Stimulated activated CD8-positive, alpha-beta memory T cell treated with anti-CD3 and anti-CD28 coated beads, Interleukin-12 subunit alpha, Interleukin-12 subunit beta, amount 100 ng/mL, for 4 hours (primary cell): ENCODE measurements around the gene SETD7.
A peak's percentile ranks its signal among the peaks of the same experiment; 100 is the strongest.

Experiments
- DNase-seq: peaks from one replicate; pipeline ENCODE4 v3.0.0-alpha.2; 2020; ENCODE audit warnings: low read depth

SETD7 gene

DNA sequence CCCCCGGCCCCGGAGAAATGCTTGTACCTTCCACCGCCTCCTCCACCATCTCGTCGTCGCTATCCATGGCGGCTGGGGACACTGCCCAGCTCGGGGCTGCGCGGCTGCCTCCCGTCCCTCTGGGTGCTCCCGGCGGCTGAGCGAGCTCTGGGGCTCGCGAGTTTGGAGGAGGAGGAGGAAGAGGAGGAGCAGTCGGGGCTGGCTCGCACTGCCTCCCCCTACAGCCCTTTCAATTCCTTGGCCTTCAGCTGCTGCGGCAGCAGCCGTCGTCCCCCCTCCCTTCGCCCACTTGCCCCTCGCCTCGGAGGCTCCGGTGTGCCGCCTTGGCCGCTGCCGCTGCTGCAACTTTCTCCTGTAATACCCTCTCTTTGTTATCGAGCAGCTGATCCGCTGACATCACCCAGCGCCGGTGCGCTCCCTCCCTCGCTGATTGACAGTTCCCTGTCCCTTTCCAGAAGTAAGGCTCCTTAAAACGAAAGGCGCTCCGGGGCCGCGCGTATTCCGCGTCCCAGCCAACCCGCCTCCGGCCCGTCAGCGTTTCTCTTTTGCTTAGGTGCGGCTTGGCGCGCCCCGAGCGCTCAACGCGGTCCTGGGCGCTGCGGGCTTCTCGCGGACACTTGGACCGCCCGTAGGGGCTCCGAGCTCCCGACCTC is at the start of gene SETD7:
TSS of gene SETD7 (minus strand) at position 149 of the 653 bp plus-strand sequence. CDS start at position 67, 82 bp downstream.
- DNase-seq: peak; percentile 32

GRCh38 chr4:139605516-139605915 is 49.5 kb upstream of the SETD7 start:
- DNase-seq: no peak

GRCh38 chr4:139603576-139604410 is 47.8 kb upstream of the SETD7 start:
- no peak for DNase-seq

GRCh38 chr4:139602776-139603360 is 46.8 kb upstream of the SETD7 start:
- DNase-seq: no peak

DNA sequence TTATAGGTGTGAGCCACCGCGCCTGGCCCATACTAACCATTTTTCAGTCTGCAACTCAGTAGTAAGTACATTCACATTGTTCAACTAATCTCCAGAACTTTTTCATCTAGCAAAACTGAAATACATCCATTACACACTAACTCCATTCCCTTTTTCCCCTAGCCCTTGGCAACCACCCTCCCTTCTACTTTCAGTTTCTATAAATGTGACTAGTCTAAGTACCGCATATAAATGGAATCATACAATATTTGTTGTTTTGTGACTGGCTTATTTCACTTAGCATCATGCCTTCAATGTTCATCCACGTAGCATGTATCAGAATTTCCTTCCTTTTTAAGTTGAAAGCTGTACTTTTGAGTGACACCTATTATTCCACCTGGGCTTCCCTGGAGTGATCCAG is 44.6 kb upstream of the SETD7 start:
- no peak for DNase-seq

- no peak for DNase-seq
Measured at GRCh38 chr4:139599594-139600374, 43.8 kb upstream of the SETD7 start.

DNA sequence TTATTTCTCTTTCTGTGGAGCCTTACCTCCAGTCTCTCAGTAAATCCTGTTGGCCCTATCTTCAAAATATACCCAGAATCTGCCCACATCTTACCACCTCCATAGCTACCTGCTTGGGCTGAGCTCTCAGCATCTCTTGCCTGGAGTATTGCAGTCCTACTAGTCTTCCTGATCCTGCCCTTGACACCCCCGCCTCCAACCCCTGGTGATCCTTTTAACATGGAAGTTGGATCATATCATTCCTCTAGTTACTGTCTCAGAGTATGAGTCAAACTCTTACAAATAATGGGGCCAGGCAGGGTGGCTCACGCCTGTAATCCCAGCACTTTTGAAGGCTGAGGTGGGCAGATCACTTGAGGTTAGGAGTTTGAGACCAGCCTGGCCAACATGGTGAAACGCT is 43.1 kb upstream of the SETD7 start:
- DNase-seq: no peak

- no peak for DNase-seq
Measured at GRCh38 chr4:139596684-139597279, 40.8 kb upstream of the SETD7 start.

GRCh38 chr4:139596034-139596683 is 40.1 kb upstream of the SETD7 start:
- DNase-seq: no peak

DNA sequence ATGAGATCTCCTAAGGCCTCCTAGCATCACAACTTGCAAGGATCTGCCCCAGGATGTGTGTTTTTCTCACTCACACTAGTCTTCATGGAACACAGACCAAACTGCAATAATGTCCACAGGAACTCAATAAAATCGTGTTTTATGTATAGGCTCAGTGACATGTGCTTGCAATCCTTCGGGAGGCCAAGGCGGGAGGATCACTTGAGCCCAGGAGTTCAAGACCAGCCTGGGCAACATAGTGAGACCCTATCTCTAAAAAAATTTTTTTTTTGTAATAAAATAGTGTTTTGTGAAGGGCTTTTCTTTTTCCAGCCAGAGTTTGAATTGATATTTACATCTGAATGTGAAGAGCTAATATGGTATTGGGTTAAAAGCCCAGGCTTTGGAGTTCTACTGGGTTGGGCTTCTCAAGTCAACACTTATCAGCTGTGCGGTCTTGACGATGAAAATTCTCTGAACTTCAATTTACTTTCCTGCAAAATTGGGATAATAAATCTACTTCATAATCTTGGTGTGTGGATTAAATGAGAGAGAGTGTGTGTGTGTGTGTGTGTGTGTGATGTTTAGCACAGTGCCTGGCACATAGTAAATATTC is 38.7 kb upstream of the SETD7 start:
- DNase-seq: no peak

DNA sequence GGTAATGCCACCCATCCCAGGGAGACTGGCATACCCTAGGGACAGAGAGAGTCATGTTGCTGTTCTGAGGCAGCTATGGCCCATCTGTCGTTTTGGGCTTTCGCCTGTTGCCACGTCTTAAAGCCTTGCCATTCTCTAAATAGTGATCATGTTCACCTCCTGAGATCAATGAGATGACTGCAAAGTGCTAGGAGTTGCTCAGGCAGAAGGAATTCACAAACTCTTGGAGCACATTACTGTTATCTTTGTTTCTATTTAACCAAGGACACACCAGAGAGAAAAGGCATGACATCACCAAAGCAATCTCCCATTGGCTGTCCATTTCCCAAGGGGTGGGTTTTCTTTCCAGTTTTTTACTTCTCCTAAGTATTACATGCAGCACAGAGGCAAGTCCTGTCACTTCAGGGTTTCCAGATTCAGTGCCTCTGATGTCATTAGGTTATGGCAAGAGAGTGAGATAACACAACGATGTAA is 37.1 kb upstream of the SETD7 start:
- no peak for DNase-seq

DNA sequence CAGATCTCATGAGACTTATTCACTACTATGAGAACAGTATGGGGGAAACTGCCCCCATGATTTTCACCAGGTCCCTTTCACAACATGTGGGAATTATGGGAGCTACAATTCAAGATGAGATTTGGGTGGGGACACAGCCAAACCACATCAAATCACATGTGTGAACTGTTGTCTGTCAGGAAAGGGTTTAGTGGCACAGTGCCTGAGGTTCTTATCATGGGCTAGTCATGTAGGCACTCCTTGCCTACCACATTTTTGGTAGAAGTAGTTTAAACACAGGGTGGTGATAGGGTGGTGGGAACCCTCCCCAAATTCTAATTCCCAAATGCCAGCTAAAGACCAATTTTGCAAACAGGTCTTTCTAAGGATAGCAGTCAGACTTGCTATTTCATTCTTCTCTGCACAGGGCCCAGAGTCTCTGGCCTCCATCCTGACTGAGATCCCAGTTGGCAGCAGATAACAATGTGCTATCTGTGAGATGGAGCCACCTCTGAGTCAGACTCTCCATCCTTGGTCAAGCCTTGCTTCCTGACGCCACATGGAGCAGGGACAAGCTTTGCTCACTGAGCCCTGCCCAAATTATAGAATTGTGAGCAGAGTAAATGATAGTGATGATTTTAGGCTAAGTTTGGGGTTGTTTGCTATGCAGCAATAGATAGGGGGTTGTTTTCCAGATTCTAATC is 33.5 kb upstream of the SETD7 start:
- DNase-seq: no peak

DNA sequence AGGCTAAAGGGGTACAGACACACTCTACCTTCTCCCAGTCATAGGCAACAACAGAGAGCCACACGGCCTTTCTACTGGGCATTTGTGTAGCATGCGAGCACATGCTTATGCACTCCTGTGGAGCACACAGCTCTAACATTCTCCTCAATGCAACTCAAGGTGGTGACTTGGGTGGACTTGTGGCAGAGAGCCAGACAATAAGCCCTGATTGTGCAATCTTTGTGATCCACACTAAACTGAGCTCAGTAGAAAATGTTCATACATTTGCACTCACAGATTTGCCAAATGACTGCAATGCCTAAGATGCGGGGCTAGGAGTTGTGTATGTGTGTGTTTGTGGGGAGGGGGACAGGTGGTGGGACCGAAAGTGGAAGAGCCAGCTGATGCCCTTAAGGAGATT is 31.4 kb upstream of the SETD7 start:
- DNase-seq: no peak

GRCh38 chr4:139585473-139585872 is 29.5 kb upstream of the SETD7 start:
- DNase-seq: no peak

DNA sequence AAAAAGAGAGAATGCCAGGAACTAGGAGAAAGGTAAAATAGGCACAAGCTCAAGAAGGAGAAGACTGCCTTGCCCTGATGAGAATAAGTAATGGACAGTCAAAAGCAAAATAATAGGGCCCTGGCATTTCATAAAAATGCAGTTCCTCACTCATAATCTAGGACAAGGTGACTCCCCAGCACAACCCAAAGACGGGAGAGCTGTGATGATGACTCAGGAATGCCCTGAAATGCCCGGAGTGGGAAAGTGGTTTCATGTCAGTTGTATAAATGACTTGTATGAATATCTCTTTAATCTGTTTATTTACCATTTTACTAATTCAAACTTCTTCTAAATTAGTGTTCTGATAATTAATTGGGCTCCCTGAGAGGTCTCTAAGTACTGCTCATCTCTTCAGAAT is 28.8 kb upstream of the SETD7 start:
- DNase-seq: no peak

DNA sequence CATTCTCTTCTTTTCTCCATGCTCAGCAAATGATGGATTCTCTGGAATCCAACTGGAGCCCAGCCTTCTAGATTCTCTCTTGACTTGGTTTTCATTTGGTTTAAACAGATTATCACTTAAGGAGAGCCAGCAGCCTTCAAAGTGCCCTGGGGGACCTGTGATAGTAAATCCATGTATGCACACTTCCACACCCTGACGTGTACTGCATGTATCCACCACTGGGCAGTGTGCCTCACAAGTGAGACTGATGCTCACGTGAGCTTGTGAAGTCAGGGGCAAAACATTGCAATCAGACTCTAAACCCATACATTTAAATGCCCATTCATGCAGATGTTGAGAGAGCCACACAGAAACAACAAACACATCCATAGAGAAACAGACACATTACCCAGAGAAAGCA is 28.0 kb upstream of the SETD7 start:
- DNase-seq: no peak

DNA sequence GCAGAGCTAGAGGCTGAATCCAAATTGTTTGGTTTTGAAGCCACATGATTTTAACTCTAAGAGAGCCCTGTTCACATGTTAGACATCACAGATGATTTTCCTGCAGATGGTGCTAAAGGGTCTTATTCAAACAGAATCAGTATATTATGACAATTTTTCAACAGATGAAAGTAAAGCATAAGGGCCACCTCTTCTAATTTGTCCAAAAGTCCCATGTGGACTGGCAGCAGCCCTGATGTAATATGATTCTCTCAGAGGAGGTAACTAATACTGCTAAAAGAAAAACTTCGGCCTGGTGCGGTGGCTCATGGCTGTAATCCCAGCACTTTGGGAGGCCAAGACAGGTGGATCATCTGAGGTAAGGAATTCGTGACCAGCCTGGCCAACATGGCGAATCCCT is 26.0 kb upstream of the SETD7 start:
- no peak for DNase-seq

GRCh38 chr4:139581096-139581495 is 25.1 kb upstream of the SETD7 start:
- DNase-seq: no peak

- DNase-seq: no peak
Measured at GRCh38 chr4:139576219-139576618, 20.2 kb upstream of the SETD7 start.

DNA sequence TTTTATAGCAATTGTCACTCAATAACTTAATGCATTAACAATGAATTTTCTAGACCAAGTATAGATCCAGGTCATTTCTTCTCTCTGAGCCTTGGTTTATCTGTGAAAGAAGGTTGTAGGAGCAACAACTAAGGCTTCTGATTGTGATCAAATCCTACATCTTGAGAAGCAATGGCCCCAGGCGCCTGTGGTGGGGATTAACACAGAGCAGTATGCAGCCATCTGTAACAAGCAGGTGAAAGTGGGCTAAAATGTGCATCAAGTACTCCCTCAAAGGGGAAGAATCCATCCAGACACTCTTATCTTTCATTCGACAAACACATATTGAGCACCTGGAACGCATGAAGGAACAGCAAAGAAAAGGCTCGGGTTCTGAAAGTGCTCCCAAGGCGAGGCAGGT is 19.1 kb upstream of the SETD7 start:
- no peak for DNase-seq
